Measurements from ENCODE around the gene CSMD2.

CSMD2 gene

GRCh38 chr1:33507661-33508060 lies 657.4 kb downstream of the CSMD2 start:
- no peak for DNase-seq
- in situ Hi-C loops (cut with HindIII; ENCODE audit: low pct_ligation_motif_present, low pct_unique_long_range_greater_than_20kb, low sequenced_read_pairs), result no loop called here

GRCh38 chr1:33503506-33503905 lies 661.5 kb downstream of the CSMD2 start:
- in situ Hi-C loops (cut with HindIII; ENCODE audit: low pct_ligation_motif_present, low pct_unique_long_range_greater_than_20kb, low sequenced_read_pairs), result no loop called here
- DNase-seq, result no peak

- in situ Hi-C loops (cut with HindIII; ENCODE audit: low pct_ligation_motif_present, low pct_unique_long_range_greater_than_20kb, low sequenced_read_pairs), result no loop called here
- no peak for DNase-seq
Observed at GRCh38 chr1:33502726-33503125, 662.3 kb downstream of the CSMD2 start.

- DNase-seq, result no peak
- in situ Hi-C loops (cut with HindIII; ENCODE audit: low pct_ligation_motif_present, low pct_unique_long_range_greater_than_20kb, low sequenced_read_pairs), result no loop called here
Observed at GRCh38 chr1:33501774-33502173, 663.3 kb downstream of the CSMD2 start.

- in situ Hi-C loops (cut with HindIII; ENCODE audit: low pct_ligation_motif_present, low pct_unique_long_range_greater_than_20kb, low sequenced_read_pairs), result no loop called here
- no peak for DNase-seq
Observed at GRCh38 chr1:33501309-33501708, 663.7 kb downstream of the CSMD2 start.

- no peak for DNase-seq
- in situ Hi-C loops (cut with HindIII; ENCODE audit: low pct_ligation_motif_present, low pct_unique_long_range_greater_than_20kb, low sequenced_read_pairs), result no loop called here
Observed at GRCh38 chr1:33500547-33500946, 664.5 kb downstream of the CSMD2 start.

- in situ Hi-C loops (cut with HindIII; ENCODE audit: low pct_ligation_motif_present, low pct_unique_long_range_greater_than_20kb, low sequenced_read_pairs), result no loop called here
- DNase-seq, result no peak
Observed at GRCh38 chr1:33497410-33497809, 667.6 kb downstream of the CSMD2 start.

GRCh38 chr1:33494929-33495328 lies 670.1 kb downstream of the CSMD2 start:
- DNase-seq, result no peak
- in situ Hi-C loops (cut with HindIII; ENCODE audit: low pct_ligation_motif_present, low pct_unique_long_range_greater_than_20kb, low sequenced_read_pairs), result no loop called here

GRCh38 chr1:33488624-33489023 lies 676.4 kb downstream of the CSMD2 start:
- in situ Hi-C loops (cut with HindIII; ENCODE audit: low pct_ligation_motif_present, low pct_unique_long_range_greater_than_20kb, low sequenced_read_pairs), result no loop called here
- DNase-seq, result no peak

GRCh38 chr1:33482412-33482811 lies 682.6 kb downstream of the CSMD2 start:
- in situ Hi-C loops (cut with HindIII; ENCODE audit: low pct_ligation_motif_present, low pct_unique_long_range_greater_than_20kb, low sequenced_read_pairs), result no loop called here
- DNase-seq, result no peak

- in situ Hi-C loops (cut with HindIII; ENCODE audit: low pct_ligation_motif_present, low pct_unique_long_range_greater_than_20kb, low sequenced_read_pairs), result no loop called here
- DNase-seq, result no peak
Observed at GRCh38 chr1:33477451-33477850, 687.6 kb downstream of the CSMD2 start.

GRCh38 chr1:33473900-33474299 lies 691.1 kb downstream of the CSMD2 start:
- in situ Hi-C loops (cut with HindIII; ENCODE audit: low pct_ligation_motif_present, low pct_unique_long_range_greater_than_20kb, low sequenced_read_pairs), result no loop called here
- no peak for DNase-seq

- peak; percentile 95 for DNase-seq
- in situ Hi-C loops (cut with HindIII; ENCODE audit: low pct_ligation_motif_present, low pct_unique_long_range_greater_than_20kb, low sequenced_read_pairs), result no loop called here
Observed at GRCh38 chr1:33472269-33472980, 692.6 kb downstream of the CSMD2 start, which contains the start of gene ZSCAN20. TSS of gene ZSCAN20 (plus strand) at chr1:33472645. CDS start at chr1:33479289, 6,644 bp downstream.

GRCh38 chr1:33471416-33471815 lies 693.6 kb downstream of the CSMD2 start:
- no peak for DNase-seq
- in situ Hi-C loops (cut with HindIII; ENCODE audit: low pct_ligation_motif_present, low pct_unique_long_range_greater_than_20kb, low sequenced_read_pairs), result no loop called here

GRCh38 chr1:33470495-33471012 lies 694.5 kb downstream of the CSMD2 start:
- DNase-seq, result peak; percentile 70
- in situ Hi-C loops (cut with HindIII; ENCODE audit: low pct_ligation_motif_present, low pct_unique_long_range_greater_than_20kb, low sequenced_read_pairs), result no loop called here

GRCh38 chr1:33469691-33470090 lies 695.3 kb downstream of the CSMD2 start:
- no peak for DNase-seq
- in situ Hi-C loops (cut with HindIII; ENCODE audit: low pct_ligation_motif_present, low pct_unique_long_range_greater_than_20kb, low sequenced_read_pairs), result no loop called here

- in situ Hi-C loops (cut with HindIII; ENCODE audit: low pct_ligation_motif_present, low pct_unique_long_range_greater_than_20kb, low sequenced_read_pairs), result no loop called here
- DNase-seq, result no peak
Observed at GRCh38 chr1:33468967-33469366, 696.1 kb downstream of the CSMD2 start.

GRCh38 chr1:33468531-33468930 lies 696.5 kb downstream of the CSMD2 start:
- no peak for DNase-seq
- in situ Hi-C loops (cut with HindIII; ENCODE audit: low pct_ligation_motif_present, low pct_unique_long_range_greater_than_20kb, low sequenced_read_pairs), result no loop called here

- in situ Hi-C loops (cut with HindIII; ENCODE audit: low pct_ligation_motif_present, low pct_unique_long_range_greater_than_20kb, low sequenced_read_pairs), result no loop called here
- DNase-seq, result no peak
Observed at GRCh38 chr1:33468011-33468410, 697.0 kb downstream of the CSMD2 start.

- DNase-seq, result no peak
- in situ Hi-C loops (cut with HindIII; ENCODE audit: low pct_ligation_motif_present, low pct_unique_long_range_greater_than_20kb, low sequenced_read_pairs), result no loop called here
Observed at GRCh38 chr1:33466159-33466558, 698.9 kb downstream of the CSMD2 start.
